GM12875 (cell line): Measurements from ENCODE around the gene RNF13.

Experiments used
- H3K4me3 ChIP-seq: one replicate; pipeline ENCODE4 v1.5.1; 2011; ENCODE audit warnings: low read depth, low read length, control low read depth
- TF ChIP-seq, protein P1 (sequence below): IDR thresholded peaks from 2 replicates; pipeline ENCODE4 v1.5.1; 2011; ENCODE audit warnings: low read depth, mild to moderate bottlenecking, control low read depth, inconsistent platforms, low read length, moderate library complexity, borderline replicate concordance; ENCODE audit not compliant: insufficient read depth

RNF13 gene

DNA sequence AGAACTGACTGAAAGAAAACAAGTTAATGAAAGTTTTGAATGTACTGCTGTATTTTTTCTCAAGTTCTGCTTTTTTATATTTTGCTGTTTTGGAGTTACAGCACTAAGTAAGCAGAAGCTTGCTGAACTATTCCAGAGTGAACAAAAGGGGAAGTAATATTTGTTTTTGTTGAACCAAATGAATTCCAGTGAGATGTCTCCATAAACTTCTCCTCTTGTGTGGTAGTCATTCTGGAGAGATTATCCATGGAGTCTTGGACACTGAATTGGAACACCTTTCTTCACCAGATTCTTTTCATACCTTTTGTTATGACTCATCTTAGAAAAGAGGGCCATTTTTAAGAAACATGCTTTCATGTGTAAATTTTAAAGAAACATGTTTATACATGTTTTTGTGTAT is 29.4 kb upstream of the RNF13 start:
- TF ChIP-seq, protein P1, sequence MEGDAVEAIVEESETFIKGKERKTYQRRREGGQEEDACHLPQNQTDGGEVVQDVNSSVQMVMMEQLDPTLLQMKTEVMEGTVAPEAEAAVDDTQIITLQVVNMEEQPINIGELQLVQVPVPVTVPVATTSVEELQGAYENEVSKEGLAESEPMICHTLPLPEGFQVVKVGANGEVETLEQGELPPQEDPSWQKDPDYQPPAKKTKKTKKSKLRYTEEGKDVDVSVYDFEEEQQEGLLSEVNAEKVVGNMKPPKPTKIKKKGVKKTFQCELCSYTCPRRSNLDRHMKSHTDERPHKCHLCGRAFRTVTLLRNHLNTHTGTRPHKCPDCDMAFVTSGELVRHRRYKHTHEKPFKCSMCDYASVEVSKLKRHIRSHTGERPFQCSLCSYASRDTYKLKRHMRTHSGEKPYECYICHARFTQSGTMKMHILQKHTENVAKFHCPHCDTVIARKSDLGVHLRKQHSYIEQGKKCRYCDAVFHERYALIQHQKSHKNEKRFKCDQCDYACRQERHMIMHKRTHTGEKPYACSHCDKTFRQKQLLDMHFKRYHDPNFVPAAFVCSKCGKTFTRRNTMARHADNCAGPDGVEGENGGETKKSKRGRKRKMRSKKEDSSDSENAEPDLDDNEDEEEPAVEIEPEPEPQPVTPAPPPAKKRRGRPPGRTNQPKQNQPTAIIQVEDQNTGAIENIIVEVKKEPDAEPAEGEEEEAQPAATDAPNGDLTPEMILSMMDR = no peak

DNA sequence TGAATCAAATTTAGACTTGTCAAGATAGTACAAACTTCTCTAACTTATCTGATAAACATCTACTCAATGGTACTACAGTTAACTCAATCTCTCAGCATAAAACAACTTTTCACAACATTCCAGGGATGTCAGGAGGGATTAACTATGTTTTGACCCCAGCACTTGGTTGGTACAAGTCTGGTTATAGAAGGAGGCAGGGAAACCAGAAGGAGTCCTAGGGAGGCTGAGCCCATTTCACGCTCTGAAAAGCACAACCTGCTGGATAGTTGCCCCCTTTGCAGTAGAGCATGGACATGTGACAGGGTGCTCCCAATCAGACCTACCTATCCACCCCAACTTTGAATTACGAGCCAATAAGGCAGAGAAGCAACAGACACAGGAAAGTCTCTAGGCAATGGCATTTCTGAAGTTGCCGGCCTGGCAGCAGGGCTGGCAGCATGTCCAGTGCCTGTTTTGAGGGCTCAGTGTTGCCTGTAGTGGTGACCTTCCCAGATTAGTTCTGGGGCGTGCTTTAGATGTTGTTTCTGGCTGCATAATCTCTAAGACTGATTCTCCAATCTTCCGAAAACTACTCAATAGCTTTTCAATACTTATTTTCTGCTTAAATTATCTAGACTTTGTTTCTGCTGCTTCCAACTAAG is 28.8 kb upstream of the RNF13 start:
- TF ChIP-seq, protein P1 = no peak
- H3K4me3 ChIP-seq = no peak overlapping the region

More for the DNA sequence above, 29.4 kb upstream of the RNF13 start:
- H3K4me3 ChIP-seq = no peak overlapping the region

DNA sequence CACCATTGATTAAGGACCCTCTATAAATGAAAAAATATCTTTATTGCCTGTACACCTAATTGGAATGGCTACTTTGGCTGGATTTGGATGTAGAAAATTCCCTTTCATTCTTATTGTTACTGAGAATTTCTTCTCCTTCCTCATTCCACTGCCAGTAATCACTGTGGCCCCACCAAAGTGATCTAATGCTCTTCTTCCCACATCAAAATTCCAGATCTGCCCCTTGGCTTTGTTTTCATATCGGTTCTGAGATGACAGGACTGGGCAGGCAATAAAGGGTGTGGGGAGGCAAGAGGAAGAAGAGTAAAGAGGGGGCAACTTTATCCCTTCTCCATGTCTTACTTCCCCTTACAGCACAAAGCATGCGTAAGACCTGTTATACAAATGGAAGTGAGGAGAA is 22.7 kb upstream of the RNF13 start:
- TF ChIP-seq, protein P1 = no peak
- H3K4me3 ChIP-seq = no peak overlapping the region

DNA sequence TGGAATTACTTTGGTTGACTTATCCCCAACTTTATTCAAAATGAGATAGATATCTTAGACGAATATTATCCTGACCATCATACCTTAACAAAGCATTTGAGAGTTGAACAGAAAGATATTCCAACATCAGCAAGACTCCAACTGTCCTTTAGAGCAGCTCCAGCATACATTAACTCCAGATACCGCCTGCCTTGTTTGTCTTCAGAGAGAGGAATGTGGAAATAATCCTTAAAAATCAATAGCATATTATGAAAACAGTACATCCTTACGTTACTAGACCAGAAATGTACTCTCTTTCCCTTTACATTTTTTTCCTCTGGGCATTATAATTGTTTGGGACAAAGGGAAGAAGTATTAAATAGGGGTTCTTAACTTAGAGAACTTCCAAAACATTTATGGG is 22.3 kb upstream of the RNF13 start:
- TF ChIP-seq, protein P1 = no peak
- no peak overlapping the region for H3K4me3 ChIP-seq

DNA sequence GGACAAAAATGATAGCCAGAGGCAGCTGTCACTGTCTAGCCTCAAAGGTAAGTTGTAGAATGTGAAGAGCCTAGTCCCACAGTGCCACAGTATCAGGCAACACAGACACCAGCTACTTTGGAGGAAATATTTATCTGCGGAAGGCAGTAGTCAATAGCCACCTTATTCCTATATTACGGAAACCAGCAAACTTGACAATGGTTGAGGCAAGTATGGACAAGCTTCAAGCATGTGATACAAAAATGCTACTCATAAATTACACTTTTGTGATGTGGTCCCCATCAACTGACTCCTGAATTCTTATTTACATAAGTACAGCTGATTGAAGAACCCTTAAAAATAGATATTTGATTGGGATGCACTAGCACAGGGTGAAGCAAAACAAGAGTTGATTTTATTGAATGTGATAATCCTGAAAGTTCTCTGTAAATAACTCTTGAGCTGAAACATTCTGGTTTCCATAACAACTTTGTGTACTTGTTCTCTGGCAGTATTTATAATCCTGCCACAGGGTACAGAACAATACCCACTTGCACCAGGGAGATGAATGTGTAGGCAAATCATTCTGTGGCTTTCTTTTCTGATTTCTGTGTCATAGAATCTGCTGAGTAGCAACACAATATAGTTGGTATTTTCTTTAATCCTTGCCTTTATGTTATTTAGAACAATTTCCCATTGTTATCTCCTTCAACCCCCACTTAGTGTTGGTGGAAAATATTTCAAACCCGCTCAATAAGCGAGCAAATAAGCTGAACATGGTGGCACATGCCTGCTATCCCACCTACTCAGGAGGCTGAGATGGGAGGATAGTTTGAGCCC is 20.4 kb upstream of the RNF13 start, which contains the start of gene ANKUB1:
ANKUB1 (minus strand) TSS at position 103 of the 819 bp plus-strand sequence. CDS start 188 bp downstream, outside the sequence.
- no peak within 1 kb of the TSS for H3K4me3 ChIP-seq
- TF ChIP-seq, protein P1 = no peak

DNA sequence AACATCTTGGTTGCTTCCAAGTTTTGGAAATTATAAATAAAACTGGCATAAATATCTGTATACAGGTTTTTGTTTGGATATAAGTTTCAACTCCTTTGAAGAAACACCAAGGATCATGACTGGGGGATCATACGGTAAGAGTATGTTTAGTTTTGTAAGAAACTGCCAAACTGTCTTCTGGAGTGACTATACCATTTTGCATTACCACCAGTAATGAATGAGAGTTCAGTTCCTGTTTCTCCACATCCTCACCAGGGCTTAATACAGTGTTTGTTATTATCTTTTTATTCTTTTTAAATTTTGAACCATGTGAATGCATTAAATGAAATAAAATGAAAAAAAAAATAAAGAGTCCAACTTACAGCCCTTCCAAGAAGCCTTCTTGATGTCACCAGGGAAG is 17.0 kb upstream of the RNF13 start:
- TF ChIP-seq, protein P1 = no peak
- no peak overlapping the region for H3K4me3 ChIP-seq
